Mesothelial cell of epicardium (in vitro differentiated cells): ENCODE data around the gene MAOB. TPM values are rescaled to one million over a fixed set of nuclear protein-coding genes. Genes with fewer than 3 reads are reported as not detected.
A peak's percentile ranks its signal among the peaks of the same experiment; 100 is the strongest.

ENCODE experiments used
- DNase-seq, 2 experiments: peaks; one replicate each; pipeline ENCODE4 v3.0.0; 2021; ENCODE audit warnings: low spot score in 2 of 2; ENCODE audit not compliant: unreplicated experiment in 2 of 2
- H3K27ac Mint-ChIP-seq: 2 replicates; pipeline ENCODE4 v1.8.0; 2021; ENCODE audit warnings: mixed read lengths
- H3K27me3 Mint-ChIP-seq: 2 replicates; pipeline ENCODE4 v1.8.0; 2021; ENCODE audit warnings: low read depth, mixed read lengths
- H3K36me3 Mint-ChIP-seq: 2 replicates; pipeline ENCODE4 v1.8.0; 2021; ENCODE audit warnings: mixed read lengths
- H3K4me1 Mint-ChIP-seq: 2 replicates; pipeline ENCODE4 v1.8.0; 2021; ENCODE audit warnings: mixed read lengths
- H3K4me3 Mint-ChIP-seq: 2 replicates; pipeline ENCODE4 v1.8.0; 2021; ENCODE audit warnings: mild to moderate bottlenecking, moderate library complexity, mixed read lengths
- H3K9me3 Mint-ChIP-seq: 2 replicates; pipeline ENCODE4 v1.8.0; 2021; ENCODE audit warnings: mixed read lengths
- total RNA-seq: library from RNA; stranded (reverse); gene quantifications from 3 replicates; pipeline ENCODE4 v1.2.1, GENCODE V29; 2021
- TF ChIP-seq, protein P1 (sequence below): fragments of 200-600 bp; sonication (generic); IDR thresholded peaks from one replicate; pipeline ENCODE4 v1.5.0; 2021; ENCODE audit warnings: antibody characterized with exemption; ENCODE audit not compliant: unreplicated experiment

The MAOB gene
- total RNA-seq, 1 donor from 2014 or later, result 0.65 TPM

DNA sequence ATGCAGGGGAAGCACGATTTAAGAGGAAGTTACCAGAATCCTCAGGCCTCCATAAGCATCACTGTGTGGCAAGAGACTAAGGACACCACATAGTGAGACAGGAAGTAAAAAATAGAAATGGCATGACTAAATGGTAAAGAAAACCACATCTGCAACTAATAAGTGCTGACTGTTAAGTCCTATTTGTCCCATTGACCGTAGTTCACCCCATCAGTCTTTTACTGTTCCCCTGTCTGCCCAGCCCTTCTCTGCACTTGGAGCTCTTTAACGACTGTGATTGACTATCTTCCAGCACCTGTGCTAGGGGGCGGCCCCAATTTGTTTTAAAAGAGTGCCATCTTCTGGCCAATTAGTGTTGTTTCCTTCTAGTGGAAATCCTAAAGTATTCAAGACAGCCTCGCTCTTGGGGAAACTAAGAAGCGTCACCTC lies 132.0 kb downstream of the MAOB start:
- TF ChIP-seq, protein P1, sequence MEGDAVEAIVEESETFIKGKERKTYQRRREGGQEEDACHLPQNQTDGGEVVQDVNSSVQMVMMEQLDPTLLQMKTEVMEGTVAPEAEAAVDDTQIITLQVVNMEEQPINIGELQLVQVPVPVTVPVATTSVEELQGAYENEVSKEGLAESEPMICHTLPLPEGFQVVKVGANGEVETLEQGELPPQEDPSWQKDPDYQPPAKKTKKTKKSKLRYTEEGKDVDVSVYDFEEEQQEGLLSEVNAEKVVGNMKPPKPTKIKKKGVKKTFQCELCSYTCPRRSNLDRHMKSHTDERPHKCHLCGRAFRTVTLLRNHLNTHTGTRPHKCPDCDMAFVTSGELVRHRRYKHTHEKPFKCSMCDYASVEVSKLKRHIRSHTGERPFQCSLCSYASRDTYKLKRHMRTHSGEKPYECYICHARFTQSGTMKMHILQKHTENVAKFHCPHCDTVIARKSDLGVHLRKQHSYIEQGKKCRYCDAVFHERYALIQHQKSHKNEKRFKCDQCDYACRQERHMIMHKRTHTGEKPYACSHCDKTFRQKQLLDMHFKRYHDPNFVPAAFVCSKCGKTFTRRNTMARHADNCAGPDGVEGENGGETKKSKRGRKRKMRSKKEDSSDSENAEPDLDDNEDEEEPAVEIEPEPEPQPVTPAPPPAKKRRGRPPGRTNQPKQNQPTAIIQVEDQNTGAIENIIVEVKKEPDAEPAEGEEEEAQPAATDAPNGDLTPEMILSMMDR, result peak; percentile 51
- Mint-ChIP-seq H3K36me3 (no peaks in the 10 kb centered on the region), H3K4me3 (no peak overlapping the region), H3K4me1 (no peaks in the 10 kb centered on the region), H3K27ac (no peak overlapping the region), H3K9me3 (peaks cover 18% of the 10 kb centered on the region), H3K27me3 (no peaks in the 10 kb centered on the region)
- DNase-seq, result no peak

DNA sequence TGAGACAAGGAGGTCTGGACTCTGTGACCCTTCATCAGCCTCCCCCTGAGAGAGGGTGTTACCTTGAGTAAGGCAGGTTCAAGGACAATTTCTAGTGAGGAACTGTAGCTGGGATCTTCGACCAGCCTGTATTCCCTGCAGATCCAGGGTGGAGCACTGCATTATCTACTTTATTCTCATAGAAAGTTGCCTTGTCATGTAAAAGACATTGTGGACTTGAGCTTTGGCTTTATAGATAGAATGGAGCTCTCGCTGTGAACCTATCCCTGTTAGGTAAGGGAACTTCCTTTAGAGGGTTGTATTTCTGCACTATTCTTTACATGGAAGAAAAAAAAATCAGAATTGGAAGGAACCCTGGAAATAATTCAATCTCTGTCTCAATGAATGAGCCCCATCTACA lies 134.8 kb downstream of the MAOB start:
- Mint-ChIP-seq H3K36me3 (no peaks in the 10 kb centered on the region), H3K4me1 (peaks cover 4% of the 10 kb centered on the region), H3K27ac (no peak overlapping the region), H3K4me3 (no peak overlapping the region), H3K27me3 (no peaks in the 10 kb centered on the region), H3K9me3 (peaks cover 18% of the 10 kb centered on the region)
- no peak for DNase-seq
- TF ChIP-seq, protein P1, result no peak

DNA sequence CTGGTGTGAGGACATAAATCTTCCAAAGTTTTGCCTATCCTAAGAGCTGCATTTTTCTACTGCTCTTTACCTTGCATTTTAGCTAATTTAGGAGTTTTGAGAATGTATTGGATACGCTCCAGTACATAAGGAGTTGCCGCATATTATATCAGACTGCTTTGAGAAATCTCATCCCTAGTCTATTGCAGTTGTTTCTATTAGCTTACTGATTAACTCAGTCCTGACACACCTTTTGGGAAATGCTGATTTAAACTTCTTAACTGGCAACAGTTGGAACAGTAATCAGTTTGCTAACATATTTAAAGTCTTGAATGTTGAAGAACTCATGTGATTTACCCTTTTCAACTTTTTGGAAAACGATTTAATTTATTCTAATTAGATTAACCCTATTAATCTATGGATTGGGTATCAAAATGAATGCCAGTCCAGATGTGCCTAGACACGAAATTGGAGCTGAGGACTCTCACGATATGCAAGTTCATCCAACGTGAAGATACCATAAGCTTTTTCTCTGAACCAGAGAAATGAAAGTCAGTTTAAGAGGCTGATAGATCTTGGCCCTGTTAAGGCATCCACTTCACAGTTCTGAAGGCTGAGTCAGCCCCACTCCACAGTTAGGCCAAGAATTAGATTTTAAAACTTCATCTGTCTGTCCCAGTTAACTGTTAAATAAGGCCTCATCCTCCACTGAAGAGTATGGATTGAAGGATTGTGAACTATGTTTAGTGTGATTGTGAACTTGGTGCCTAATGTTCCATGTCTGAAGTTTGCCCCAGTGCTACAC lies 136.1 kb downstream of the MAOB start:
- DNase-seq, result no peak
- Mint-ChIP-seq H3K27me3 (no peaks in the 10 kb centered on the region), H3K9me3 (peaks cover 12% of the 10 kb centered on the region), H3K4me1 (peaks cover 4% of the 10 kb centered on the region), H3K27ac (no peak overlapping the region), H3K36me3 (no peaks in the 10 kb centered on the region), H3K4me3 (no peak overlapping the region)
- TF ChIP-seq, protein P1, result no peak

DNA sequence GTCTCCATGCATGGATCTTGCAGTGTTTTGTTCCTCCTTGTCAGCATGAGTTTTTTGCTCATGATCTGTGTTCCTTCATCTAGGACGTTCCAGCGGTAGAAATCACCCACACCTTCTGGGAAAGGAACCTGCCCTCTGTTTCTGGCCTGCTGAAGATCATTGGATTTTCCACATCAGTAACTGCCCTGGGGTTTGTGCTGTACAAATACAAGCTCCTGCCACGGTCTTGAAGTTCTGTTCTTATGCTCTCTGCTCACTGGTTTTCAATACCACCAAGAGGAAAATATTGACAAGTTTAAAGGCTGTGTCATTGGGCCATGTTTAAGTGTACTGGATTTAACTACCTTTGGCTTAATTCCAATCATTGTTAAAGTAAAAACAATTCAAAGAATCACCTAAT lies 138.0 kb downstream of the MAOB start:
- H3K4me1 Mint-ChIP-seq, result peaks cover 4% of the 10 kb centered on the region
- H3K36me3 Mint-ChIP-seq, result no peaks in the 10 kb centered on the region
- H3K9me3 Mint-ChIP-seq, result peaks cover 6% of the 10 kb centered on the region
- no peak overlapping the region for H3K27ac Mint-ChIP-seq
- TF ChIP-seq, protein P1, result no peak
- no peak for DNase-seq
- H3K27me3 Mint-ChIP-seq, result no peaks in the 10 kb centered on the region
- no peak overlapping the region for H3K4me3 Mint-ChIP-seq

DNA sequence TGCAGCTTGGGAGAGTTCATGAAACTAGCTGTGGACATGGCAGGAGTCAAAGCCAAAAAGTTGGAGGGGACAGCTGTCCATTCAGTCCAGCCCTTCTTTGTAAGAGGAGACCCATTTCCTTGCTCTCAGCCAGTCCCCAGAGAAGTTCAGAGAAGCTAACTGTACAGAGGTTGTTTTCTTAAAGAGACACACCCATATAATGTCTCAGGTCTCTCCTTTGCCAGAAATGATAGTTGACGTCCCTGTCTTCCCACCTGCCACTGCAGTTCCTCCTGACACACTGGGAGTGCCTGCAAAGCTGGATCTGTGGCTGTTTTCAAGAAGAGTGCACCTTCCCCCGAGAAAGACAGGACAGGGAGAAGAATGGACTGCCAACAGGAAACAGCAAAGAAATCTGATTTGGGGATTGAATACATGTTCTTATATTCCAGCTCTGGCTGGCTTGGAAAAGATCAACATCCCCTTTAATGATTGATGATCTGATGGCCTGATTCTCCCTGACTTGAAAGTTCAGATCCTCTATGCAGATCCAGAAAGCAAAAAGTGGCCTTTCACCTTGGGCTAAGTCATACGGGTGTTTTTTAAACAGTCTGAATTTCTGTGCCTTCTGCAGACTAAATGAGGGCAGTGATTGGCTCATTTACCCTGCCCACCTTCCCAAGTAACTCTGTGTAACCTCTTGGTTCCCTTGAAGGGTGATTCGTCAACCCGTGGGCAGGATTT lies 139.0 kb downstream of the MAOB start:
- Mint-ChIP-seq H3K27me3 (no peaks in the 10 kb centered on the region), H3K27ac (no peak overlapping the region), H3K36me3 (no peaks in the 10 kb centered on the region), H3K4me1 (peaks cover 4% of the 10 kb centered on the region), H3K9me3 (peaks cover 9% of the 10 kb centered on the region), H3K4me3 (no peak overlapping the region)
- TF ChIP-seq, protein P1, result no peak
- DNase-seq, result no peak
